GM23338 (cell line): ENCODE results near the gene KSR2. TPM values are rescaled to one million over a fixed set of nuclear protein-coding genes. Genes with fewer than 3 reads are reported as not detected.

ENCODE experiments used
- ATAC-seq: fragments of 200-7000 bp; cut with Tn5 transposase; 3 replicates; pipeline ENCODE4 v1.9.1; 2020
- DNase-seq: peaks from one replicate; pipeline ENCODE4 v3.0.0-alpha.2; 2015; ENCODE audit warnings: low spot score
- H2AFZ ChIP-seq: fragments of 200-600 bp; sonication (generic); 2 replicates; pipeline ENCODE4 v1.8.0; 2016; ENCODE audit warnings: antibody characterized with exemption, mild to moderate bottlenecking, moderate library complexity
- H3F3A ChIP-seq: fragments of 200-600 bp; sonication (generic); replicated peaks from 2 replicates; pipeline ENCODE4 v1.8.0; 2017; ENCODE audit warnings: antibody characterized with exemption, mixed run types, low read depth
- H3K27ac ChIP-seq: fragments of 200-600 bp; sonication (generic); 2 replicates; pipeline ENCODE4 v1.6.1; 2016; ENCODE audit warnings: low read depth
- H3K27me3 ChIP-seq: fragments of 200-600 bp; sonication (generic); 2 replicates; pipeline ENCODE4 v1.8.0; 2016; ENCODE audit warnings: mild to moderate bottlenecking, mixed run types, moderate library complexity; ENCODE audit not compliant: insufficient read depth
- H3K36me3 ChIP-seq: fragments of 200-600 bp; sonication (generic); 2 replicates; pipeline ENCODE4 v1.8.0; 2016; ENCODE audit warnings: mild to moderate bottlenecking; ENCODE audit not compliant: insufficient read depth
- H3K4me1 ChIP-seq: fragments of 200-600 bp; sonication (generic); 2 replicates; pipeline ENCODE4 v1.8.0; 2016; ENCODE audit warnings: mild to moderate bottlenecking, moderate library complexity; ENCODE audit not compliant: insufficient read depth
- H3K4me2 ChIP-seq: fragments of 200-600 bp; sonication (generic); 2 replicates; pipeline ENCODE4 v1.7.1; 2017; ENCODE audit warnings: mixed run types
- H3K4me3 ChIP-seq: fragments of 200-600 bp; sonication (generic); 2 replicates; pipeline ENCODE4 v1.6.1; 2016; ENCODE audit warnings: mixed run types
- H3K79me2 ChIP-seq: fragments of 200-600 bp; sonication (generic); replicated peaks from 2 replicates; pipeline ENCODE4 v1.8.0; 2017; ENCODE audit warnings: mild to moderate bottlenecking; ENCODE audit not compliant: insufficient read depth
- H3K9me2 ChIP-seq: fragments of 200-600 bp; sonication (generic); 2 replicates; pipeline ENCODE4 v1.8.0; 2017; ENCODE audit not compliant: insufficient read depth
- H4K20me1 ChIP-seq: fragments of 200-600 bp; sonication (generic); replicated peaks from 2 replicates; pipeline ENCODE4 v1.8.0; 2017; ENCODE audit warnings: mild to moderate bottlenecking; ENCODE audit not compliant: insufficient read depth
- H3K27ac Mint-ChIP-seq: 2 replicates; pipeline ENCODE4 v1.8.0; 2020; ENCODE audit warnings: inconsistent platforms, mild to moderate bottlenecking, moderate library complexity, mixed read lengths
- H3K27me3 Mint-ChIP-seq: 3 replicates; pipeline ENCODE4 v1.8.0; 2022; ENCODE audit warnings: low read depth, mild to moderate bottlenecking, moderate library complexity, mixed read lengths, inconsistent platforms; ENCODE audit not compliant: insufficient read depth, poor library complexity
- H3K36me3 Mint-ChIP-seq: 3 replicates; pipeline ENCODE4 v1.8.0; 2021; ENCODE audit warnings: low read depth, mild to moderate bottlenecking, inconsistent platforms, moderate library complexity, mixed read lengths
- H3K4me1 Mint-ChIP-seq: 3 replicates; pipeline ENCODE4 v1.8.0; 2020; ENCODE audit warnings: mild to moderate bottlenecking, inconsistent platforms, mixed read lengths
- H3K4me3 Mint-ChIP-seq: 3 replicates; pipeline ENCODE4 v1.8.0; 2021; ENCODE audit warnings: moderate library complexity, mild to moderate bottlenecking, inconsistent platforms, mixed read lengths
- H3K9me3 Mint-ChIP-seq: 3 replicates; pipeline ENCODE4 v1.8.0; 2020; ENCODE audit warnings: moderate library complexity, mild to moderate bottlenecking, inconsistent platforms, mixed read lengths
- CREB1 ChIP-seq: fragments of 250-450 bp; sonication (Bioruptor Pico); IDR thresholded peaks from 2 replicates; pipeline ENCODE4 v1.5.0; 2020; ENCODE audit warnings: low read depth, mild to moderate bottlenecking, moderate library complexity
- EZH2 ChIP-seq: fragments of 200-600 bp; sonication (generic); IDR thresholded peaks from one replicate; pipeline ENCODE4 v1.8.0; 2017; ENCODE audit warnings: antibody characterized with exemption, mild to moderate bottlenecking, low read depth; ENCODE audit not compliant: unreplicated experiment
- JUNB ChIP-seq: IDR thresholded peaks from one replicate; pipeline ENCODE4 v1.6.1; 2016; ENCODE audit warnings: antibody characterized with exemption; ENCODE audit not compliant: unreplicated experiment
- NANOG ChIP-seq: IDR thresholded peaks from 2 replicates; pipeline ENCODE4 v1.6.1; 2016; ENCODE audit warnings: antibody characterized with exemption, borderline replicate concordance
- POLR2AphosphoS5 ChIP-seq: IDR thresholded peaks from 2 replicates; pipeline ENCODE4 v1.6.1; 2016; ENCODE audit warnings: antibody characterized with exemption, low read depth
- STAT1 ChIP-seq: IDR thresholded peaks from one replicate; pipeline ENCODE4 v1.6.1; 2016; ENCODE audit warnings: antibody characterized with exemption; ENCODE audit not compliant: unreplicated experiment
- ZNF114 ChIP-seq: fragments of 250-450 bp; sonication (Bioruptor Pico); IDR thresholded peaks from 2 replicates; pipeline ENCODE4 v1.5.0; 2020; ENCODE audit warnings: mild to moderate bottlenecking, moderate library complexity
- ZNF331 ChIP-seq: fragments of 250-450 bp; sonication (Bioruptor Pico); IDR thresholded peaks from 2 replicates; pipeline ENCODE4 v1.5.0; 2020; ENCODE audit warnings: low read depth, mild to moderate bottlenecking, moderate library complexity
- polyA plus RNA-seq: library from polyadenylated mRNA; unstranded; fragments of >200 nt; fragmentation: Nextera tagmentation; extraction: Ambion mirVana; gene quantifications from 2 replicates; pipeline ENCODE4 v1.2.1, GENCODE V29; 2016
- total RNA-seq: library from RNA; depleted of rRNA; stranded (reverse); fragments of >200 nt; shearing (Covaris generic); gene quantifications from 2 replicates; pipeline ENCODE4 v1.2.3, GENCODE V29; 2014
- TF ChIP-seq, protein P1 (sequence below), 2 experiments: fragments of 200-600 bp in 1 of 2; sonication (generic) in 1 of 2; conservative IDR thresholded peaks; 2 replicates each; pipeline versions ENCODE4 v1.5.1 to v1.6.1; 2016 to 2017; ENCODE audit warnings: antibody characterized with exemption in 2 of 2, low read depth in 2 of 2, mild to moderate bottlenecking in 2 of 2, moderate library complexity in 1 of 2
- TF ChIP-seq, protein P2 (sequence below): IDR thresholded peaks from one replicate; pipeline ENCODE4 v1.6.1; 2018; ENCODE audit warnings: antibody characterized with exemption; ENCODE audit not compliant: unreplicated experiment
- TF ChIP-seq, protein P3 (sequence below): IDR thresholded peaks from 2 replicates; pipeline ENCODE4 v1.6.1; 2016; ENCODE audit warnings: antibody characterized with exemption
- TF ChIP-seq, protein P4 (sequence below): fragments of 250-450 bp; sonication (Bioruptor Pico); IDR thresholded peaks from 2 replicates; pipeline ENCODE4 v1.5.0; 2020; ENCODE audit warnings: mild to moderate bottlenecking, moderate library complexity

KSR2 gene
- total and polyA plus RNA-seq, 2 experiments from 2014 or later, result 1.1 to 2.7 TPM

DNA sequence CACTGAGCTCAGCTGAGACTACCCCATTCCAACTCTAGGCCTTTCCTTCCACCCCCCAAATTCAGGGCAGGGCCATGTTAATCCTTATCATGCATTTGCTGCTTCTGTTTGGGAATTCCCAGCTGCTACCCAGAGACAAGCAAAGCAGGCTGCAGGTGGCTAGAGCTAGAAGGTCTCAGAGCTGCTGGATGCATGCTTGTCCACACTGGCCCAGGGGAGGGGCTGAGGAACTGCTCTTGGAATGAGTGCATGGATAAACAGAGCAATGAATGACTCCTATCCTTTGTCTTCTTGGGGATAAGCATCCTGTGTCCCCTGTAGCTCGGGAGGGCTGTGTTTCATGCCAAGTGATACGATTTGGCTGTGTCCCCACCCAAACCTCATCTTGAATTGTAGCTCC lies 470.5 kb downstream of the KSR2 start:
- no peak overlapping the region for H3K4me2 ChIP-seq
- H3K4me1 Mint-ChIP-seq, result peaks cover 18% of the 10 kb centered on the region

More for the DNA sequence above, 470.5 kb downstream of the KSR2 start:
- Histone ChIP-seq H3K27ac (no peak overlapping the region), H3K9me2 (peaks cover 4% of the 10 kb centered on the region; the same call in 1 of the 2 replicates), H3K4me1 (peaks cover 7% of the 10 kb centered on the region), H3K79me2 (no peaks in the 10 kb centered on the region), H3K4me3 (no peak overlapping the region), H4K20me1 (no peaks in the 10 kb centered on the region), H3K27me3 (no peaks in the 10 kb centered on the region), H2AFZ (no peak overlapping the region), H3K36me3 (no peaks in the 10 kb centered on the region), H3F3A (no peaks in the 10 kb centered on the region)
- Mint-ChIP-seq H3K27ac (no peak overlapping the region), H3K4me3 (no peak overlapping the region), H3K36me3 (no peaks in the 10 kb centered on the region), H3K27me3 (no peaks in the 10 kb centered on the region), H3K9me3 (no peaks in the 10 kb centered on the region)
- peak; percentile 11 for DNase-seq
- peak; percentile 50 for ATAC-seq
- TF ChIP-seq, protein P1, sequence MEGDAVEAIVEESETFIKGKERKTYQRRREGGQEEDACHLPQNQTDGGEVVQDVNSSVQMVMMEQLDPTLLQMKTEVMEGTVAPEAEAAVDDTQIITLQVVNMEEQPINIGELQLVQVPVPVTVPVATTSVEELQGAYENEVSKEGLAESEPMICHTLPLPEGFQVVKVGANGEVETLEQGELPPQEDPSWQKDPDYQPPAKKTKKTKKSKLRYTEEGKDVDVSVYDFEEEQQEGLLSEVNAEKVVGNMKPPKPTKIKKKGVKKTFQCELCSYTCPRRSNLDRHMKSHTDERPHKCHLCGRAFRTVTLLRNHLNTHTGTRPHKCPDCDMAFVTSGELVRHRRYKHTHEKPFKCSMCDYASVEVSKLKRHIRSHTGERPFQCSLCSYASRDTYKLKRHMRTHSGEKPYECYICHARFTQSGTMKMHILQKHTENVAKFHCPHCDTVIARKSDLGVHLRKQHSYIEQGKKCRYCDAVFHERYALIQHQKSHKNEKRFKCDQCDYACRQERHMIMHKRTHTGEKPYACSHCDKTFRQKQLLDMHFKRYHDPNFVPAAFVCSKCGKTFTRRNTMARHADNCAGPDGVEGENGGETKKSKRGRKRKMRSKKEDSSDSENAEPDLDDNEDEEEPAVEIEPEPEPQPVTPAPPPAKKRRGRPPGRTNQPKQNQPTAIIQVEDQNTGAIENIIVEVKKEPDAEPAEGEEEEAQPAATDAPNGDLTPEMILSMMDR (conservative IDR thresholded peaks at IDR 0.05; ENCODE audit: low read depth in 2 of 2), result no peak
- TF ChIP-seq JUNB (no peak), CREB1 (CRISPR knock-in tag) (no peak), NANOG (no peak), ZNF331 (CRISPR knock-in tag) (no peak), STAT1 (no peak), POLR2AphosphoS5 (no peak), EZH2 (no peak), ZNF114 (CRISPR knock-in tag) (no peak)
- TF ChIP-seq, protein P2, sequence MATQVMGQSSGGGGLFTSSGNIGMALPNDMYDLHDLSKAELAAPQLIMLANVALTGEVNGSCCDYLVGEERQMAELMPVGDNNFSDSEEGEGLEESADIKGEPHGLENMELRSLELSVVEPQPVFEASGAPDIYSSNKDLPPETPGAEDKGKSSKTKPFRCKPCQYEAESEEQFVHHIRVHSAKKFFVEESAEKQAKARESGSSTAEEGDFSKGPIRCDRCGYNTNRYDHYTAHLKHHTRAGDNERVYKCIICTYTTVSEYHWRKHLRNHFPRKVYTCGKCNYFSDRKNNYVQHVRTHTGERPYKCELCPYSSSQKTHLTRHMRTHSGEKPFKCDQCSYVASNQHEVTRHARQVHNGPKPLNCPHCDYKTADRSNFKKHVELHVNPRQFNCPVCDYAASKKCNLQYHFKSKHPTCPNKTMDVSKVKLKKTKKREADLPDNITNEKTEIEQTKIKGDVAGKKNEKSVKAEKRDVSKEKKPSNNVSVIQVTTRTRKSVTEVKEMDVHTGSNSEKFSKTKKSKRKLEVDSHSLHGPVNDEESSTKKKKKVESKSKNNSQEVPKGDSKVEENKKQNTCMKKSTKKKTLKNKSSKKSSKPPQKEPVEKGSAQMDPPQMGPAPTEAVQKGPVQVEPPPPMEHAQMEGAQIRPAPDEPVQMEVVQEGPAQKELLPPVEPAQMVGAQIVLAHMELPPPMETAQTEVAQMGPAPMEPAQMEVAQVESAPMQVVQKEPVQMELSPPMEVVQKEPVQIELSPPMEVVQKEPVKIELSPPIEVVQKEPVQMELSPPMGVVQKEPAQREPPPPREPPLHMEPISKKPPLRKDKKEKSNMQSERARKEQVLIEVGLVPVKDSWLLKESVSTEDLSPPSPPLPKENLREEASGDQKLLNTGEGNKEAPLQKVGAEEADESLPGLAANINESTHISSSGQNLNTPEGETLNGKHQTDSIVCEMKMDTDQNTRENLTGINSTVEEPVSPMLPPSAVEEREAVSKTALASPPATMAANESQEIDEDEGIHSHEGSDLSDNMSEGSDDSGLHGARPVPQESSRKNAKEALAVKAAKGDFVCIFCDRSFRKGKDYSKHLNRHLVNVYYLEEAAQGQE, result no peak
- TF ChIP-seq, protein P3, sequence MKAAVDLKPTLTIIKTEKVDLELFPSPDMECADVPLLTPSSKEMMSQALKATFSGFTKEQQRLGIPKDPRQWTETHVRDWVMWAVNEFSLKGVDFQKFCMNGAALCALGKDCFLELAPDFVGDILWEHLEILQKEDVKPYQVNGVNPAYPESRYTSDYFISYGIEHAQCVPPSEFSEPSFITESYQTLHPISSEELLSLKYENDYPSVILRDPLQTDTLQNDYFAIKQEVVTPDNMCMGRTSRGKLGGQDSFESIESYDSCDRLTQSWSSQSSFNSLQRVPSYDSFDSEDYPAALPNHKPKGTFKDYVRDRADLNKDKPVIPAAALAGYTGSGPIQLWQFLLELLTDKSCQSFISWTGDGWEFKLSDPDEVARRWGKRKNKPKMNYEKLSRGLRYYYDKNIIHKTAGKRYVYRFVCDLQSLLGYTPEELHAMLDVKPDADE, result no peak
- TF ChIP-seq, protein P4, sequence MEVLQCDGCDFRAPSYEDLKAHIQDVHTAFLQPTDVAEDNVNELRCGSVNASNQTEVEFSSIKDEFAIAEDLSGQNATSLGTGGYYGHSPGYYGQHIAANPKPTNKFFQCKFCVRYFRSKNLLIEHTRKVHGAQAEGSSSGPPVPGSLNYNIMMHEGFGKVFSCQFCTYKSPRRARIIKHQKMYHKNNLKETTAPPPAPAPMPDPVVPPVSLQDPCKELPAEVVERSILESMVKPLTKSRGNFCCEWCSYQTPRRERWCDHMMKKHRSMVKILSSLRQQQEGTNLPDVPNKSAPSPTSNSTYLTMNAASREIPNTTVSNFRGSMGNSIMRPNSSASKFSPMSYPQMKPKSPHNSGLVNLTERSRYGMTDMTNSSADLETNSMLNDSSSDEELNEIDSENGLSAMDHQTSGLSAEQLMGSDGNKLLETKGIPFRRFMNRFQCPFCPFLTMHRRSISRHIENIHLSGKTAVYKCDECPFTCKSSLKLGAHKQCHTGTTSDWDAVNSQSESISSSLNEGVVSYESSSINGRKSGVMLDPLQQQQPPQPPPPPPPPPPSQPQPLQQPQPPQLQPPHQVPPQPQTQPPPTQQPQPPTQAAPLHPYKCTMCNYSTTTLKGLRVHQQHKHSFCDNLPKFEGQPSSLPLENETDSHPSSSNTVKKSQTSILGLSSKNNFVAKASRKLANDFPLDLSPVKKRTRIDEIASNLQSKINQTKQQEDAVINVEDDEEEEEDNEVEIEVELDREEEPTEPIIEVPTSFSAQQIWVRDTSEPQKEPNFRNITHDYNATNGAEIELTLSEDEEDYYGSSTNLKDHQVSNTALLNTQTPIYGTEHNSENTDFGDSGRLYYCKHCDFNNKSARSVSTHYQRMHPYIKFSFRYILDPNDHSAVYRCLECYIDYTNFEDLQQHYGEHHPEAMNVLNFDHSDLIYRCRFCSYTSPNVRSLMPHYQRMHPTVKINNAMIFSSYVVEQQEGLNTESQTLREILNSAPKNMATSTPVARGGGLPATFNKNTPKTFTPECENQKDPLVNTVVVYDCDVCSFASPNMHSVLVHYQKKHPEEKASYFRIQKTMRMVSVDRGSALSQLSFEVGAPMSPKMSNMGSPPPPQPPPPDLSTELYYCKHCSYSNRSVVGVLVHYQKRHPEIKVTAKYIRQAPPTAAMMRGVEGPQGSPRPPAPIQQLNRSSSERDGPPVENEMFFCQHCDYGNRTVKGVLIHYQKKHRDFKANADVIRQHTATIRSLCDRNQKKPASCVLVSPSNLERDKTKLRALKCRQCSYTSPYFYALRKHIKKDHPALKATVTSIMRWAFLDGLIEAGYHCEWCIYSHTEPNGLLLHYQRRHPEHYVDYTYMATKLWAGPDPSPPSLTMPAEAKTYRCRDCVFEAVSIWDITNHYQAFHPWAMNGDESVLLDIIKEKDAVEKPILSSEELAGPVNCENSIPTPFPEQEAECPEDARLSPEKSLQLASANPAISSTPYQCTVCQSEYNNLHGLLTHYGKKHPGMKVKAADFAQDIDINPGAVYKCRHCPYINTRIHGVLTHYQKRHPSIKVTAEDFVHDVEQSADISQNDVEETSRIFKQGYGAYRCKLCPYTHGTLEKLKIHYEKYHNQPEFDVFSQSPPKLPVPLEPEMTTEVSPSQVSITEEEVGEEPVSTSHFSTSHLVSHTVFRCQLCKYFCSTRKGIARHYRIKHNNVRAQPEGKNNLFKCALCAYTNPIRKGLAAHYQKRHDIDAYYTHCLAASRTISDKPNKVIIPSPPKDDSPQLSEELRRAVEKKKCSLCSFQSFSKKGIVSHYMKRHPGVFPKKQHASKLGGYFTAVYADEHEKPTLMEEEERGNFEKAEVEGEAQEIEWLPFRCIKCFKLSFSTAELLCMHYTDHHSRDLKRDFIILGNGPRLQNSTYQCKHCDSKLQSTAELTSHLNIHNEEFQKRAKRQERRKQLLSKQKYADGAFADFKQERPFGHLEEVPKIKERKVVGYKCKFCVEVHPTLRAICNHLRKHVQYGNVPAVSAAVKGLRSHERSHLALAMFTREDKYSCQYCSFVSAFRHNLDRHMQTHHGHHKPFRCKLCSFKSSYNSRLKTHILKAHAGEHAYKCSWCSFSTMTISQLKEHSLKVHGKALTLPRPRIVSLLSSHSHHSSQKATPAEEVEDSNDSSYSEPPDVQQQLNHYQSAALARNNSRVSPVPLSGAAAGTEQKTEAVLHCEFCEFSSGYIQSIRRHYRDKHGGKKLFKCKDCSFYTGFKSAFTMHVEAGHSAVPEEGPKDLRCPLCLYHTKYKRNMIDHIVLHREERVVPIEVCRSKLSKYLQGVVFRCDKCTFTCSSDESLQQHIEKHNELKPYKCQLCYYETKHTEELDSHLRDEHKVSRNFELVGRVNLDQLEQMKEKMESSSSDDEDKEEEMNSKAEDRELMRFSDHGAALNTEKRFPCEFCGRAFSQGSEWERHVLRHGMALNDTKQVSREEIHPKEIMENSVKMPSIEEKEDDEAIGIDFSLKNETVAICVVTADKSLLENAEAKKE, result no peak
